ENCODE results near the gene TRPM6.

TRPM6 gene

GRCh38 chr9:74804018-74804385, 83.7 kb downstream of the TRPM6 start:
- H3K4me3 ChIP-seq (replicated peaks in 1 of 2; ENCODE audit: low read depth in 2 of 2, low read length in 2 of 2) = no peak overlapping the region
- no peak for DNase-seq (ENCODE audit: low read depth in 2 of 2)
- TF ChIP-seq CTCF (IDR thresholded peaks at IDR 0.05; ENCODE audit: low read depth, low read length) = no peak

- no peak for TF ChIP-seq CTCF (IDR thresholded peaks at IDR 0.05; ENCODE audit: low read depth, low read length)
- no peak overlapping the region for H3K4me3 ChIP-seq (replicated peaks in 1 of 2; ENCODE audit: low read depth in 2 of 2, low read length in 2 of 2)
- DNase-seq (ENCODE audit: low read depth in 2 of 2) = no peak
Observed at GRCh38 chr9:74803376-74804017, 84.2 kb downstream of the TRPM6 start.

GRCh38 chr9:74800226-74800625, 87.5 kb downstream of the TRPM6 start:
- TF ChIP-seq CTCF (IDR thresholded peaks at IDR 0.05; ENCODE audit: low read depth, low read length) = no peak
- no peak for DNase-seq (ENCODE audit: low read depth in 2 of 2)

GRCh38 chr9:74795803-74796202, 91.9 kb downstream of the TRPM6 start:
- no peak overlapping the region for H3K4me3 ChIP-seq (replicated peaks in 1 of 2; ENCODE audit: low read depth in 2 of 2, low read length in 2 of 2)
- TF ChIP-seq CTCF (IDR thresholded peaks at IDR 0.05; ENCODE audit: low read depth, low read length) = no peak
- DNase-seq (ENCODE audit: low read depth in 2 of 2) = no peak

More at GRCh38 chr9:74800226-74800625, 87.5 kb downstream of the TRPM6 start:
- no peak overlapping the region for H3K4me3 ChIP-seq (replicated peaks in 1 of 2; ENCODE audit: low read depth in 2 of 2, low read length in 2 of 2)

- no peak for DNase-seq (ENCODE audit: low read depth in 2 of 2)
- no peak overlapping the region for H3K4me3 ChIP-seq (replicated peaks in 1 of 2; ENCODE audit: low read depth in 2 of 2, low read length in 2 of 2)
- no peak for TF ChIP-seq CTCF (IDR thresholded peaks at IDR 0.05; ENCODE audit: low read depth, low read length)
Observed at GRCh38 chr9:74795081-74795480, 92.6 kb downstream of the TRPM6 start.

GRCh38 chr9:74784506-74784905, 103.2 kb downstream of the TRPM6 start:
- H3K4me3 ChIP-seq (replicated peaks in 1 of 2; ENCODE audit: low read depth in 2 of 2, low read length in 2 of 2) = no peak overlapping the region
- DNase-seq (ENCODE audit: low read depth in 2 of 2) = no peak
- TF ChIP-seq CTCF (IDR thresholded peaks at IDR 0.05; ENCODE audit: low read depth, low read length) = no peak

GRCh38 chr9:74783408-74783807, 104.3 kb downstream of the TRPM6 start:
- no peak overlapping the region for H3K4me3 ChIP-seq (replicated peaks in 1 of 2; ENCODE audit: low read depth in 2 of 2, low read length in 2 of 2)
- peak; percentile 12 to 71 for DNase-seq (ENCODE audit: low read depth in 2 of 2)
- no peak for TF ChIP-seq CTCF (IDR thresholded peaks at IDR 0.05; ENCODE audit: low read depth, low read length)

All from cardiac fibroblast (primary cell).